Retinal pigment epithelial cell (primary cell): ENCODE results near the gene IFI30.

Source experiments
- DNase-seq: peaks from one replicate; pipeline ENCODE4 v3.0.0-alpha.2; 2010; ENCODE audit warnings: low read depth
- H3K4me3 ChIP-seq: 2 replicates; pipeline ENCODE4 v1.5.1; 2011; ENCODE audit warnings: mild to moderate bottlenecking, low read length, control low read depth, moderate library complexity
- CTCF ChIP-seq: conservative IDR thresholded peaks from 2 replicates; pipeline ENCODE4 v1.5.1; 2011; ENCODE audit warnings: low read depth, low read length, control low read depth, inconsistent platforms

Gene IFI30

GRCh38 chr19:18225702-18226468, 52.3 kb downstream of the IFI30 start, which contains the start of gene PDE4C:
TSS of gene PDE4C (minus strand) at chr19:18226438. CDS start at chr19:18226415, 23 bp downstream.
- H3K4me3 ChIP-seq = no peak within 1 kb of the TSS
- DNase-seq = no peak
- no peak for TF ChIP-seq CTCF

- H3K4me3 ChIP-seq = no peak overlapping the region
- DNase-seq = no peak
- no peak for TF ChIP-seq CTCF
These were observed 53.6 kb downstream of the IFI30 start for GRCh38 chr19:18226956-18227780.
